Left lung (tissue), 10 donors: ENCODE data around the gene GPR135. TPM values are rescaled to one million over a fixed set of nuclear protein-coding genes. Genes with fewer than 3 reads are reported as not detected.

Source experiments
- ATAC-seq: fragments of 200-7000 bp; cut with Tn5 transposase; one replicate; pipeline ENCODE4 v1.9.1; 2020; ENCODE audit warnings: moderate library complexity
- DNase-seq, 4 donors: peaks; one replicate each; pipeline ENCODE4 v3.0.0-alpha.2; 2013 to 2020
- H3K27ac ChIP-seq, 2 donors: fragments of 200-600 bp; sonication (generic) in 1 of 2; one replicate each; pipeline versions ENCODE4 v1.5.0 to v1.8.0; 2020 to 2021
- H3K27me3 ChIP-seq, 2 donors: fragments of 200-600 bp; sonication (generic) in 1 of 2; one replicate each; pipeline versions ENCODE4 v1.5.0 to v1.8.0; 2020 to 2021
- H3K36me3 ChIP-seq, 2 donors: fragments of 200-600 bp; sonication (generic) in 1 of 2; one replicate each; pipeline versions ENCODE4 v1.5.0 to v1.8.0; 2020 to 2021
- H3K4me1 ChIP-seq, 2 donors: fragments of 200-600 bp; one replicate each; pipeline ENCODE4 v1.8.0; 2021
- H3K4me3 ChIP-seq, 2 donors: fragments of 200-600 bp; sonication (generic) in 1 of 2; one replicate each; pipeline versions ENCODE4 v1.5.0 to v1.8.0; 2020 to 2021; ENCODE audit warnings: mild to moderate bottlenecking in 1 of 2
- H3K9me3 ChIP-seq, 2 donors: fragments of 200-600 bp; sonication (generic) in 1 of 2; one replicate each; pipeline versions ENCODE4 v1.5.0 to v1.8.0; 2020 to 2021
- CTCF ChIP-seq, 2 donors: fragments of 200-600 bp; sonication (generic) in 1 of 2; IDR thresholded peaks; one replicate each; pipeline versions ENCODE4 v1.5.0 to v1.8.0; 2021; ENCODE audit warnings: antibody characterized with exemption in 2 of 2
- intact Hi-C, 2 donors: fragments of 100-400 bp; cut with DNase I; formaldehyde crosslinking; loops; one replicate each; pipeline versions ENCODE4 v1.11.2 to v1.14.2; 2022
- polyA plus RNA-seq, 6 donors: library from polyadenylated mRNA; unstranded; fragments of 120-200 nt; gene quantifications; one replicate each; pipeline ENCODE4 v1.2.1, GENCODE V29; 2013; ENCODE audit not compliant: insufficient read length in 6 of 6
- total RNA-seq, 2 donors: library from RNA; stranded (reverse); fragmentation: NEBNext Ultra II Directional; extraction: Animal tissue kit (Norgen Biotek cat#: 25700); gene quantifications; one replicate each; pipeline ENCODE4 v1.2.1, GENCODE V29; 2021
- donor health status: DM: no; HTN: yes; CAD: no.
- donor health status: DM: no; HTN: no; CAD: no.

GPR135 gene
- total and polyA plus RNA-seq, 8 donors = 1.7 to 6.9 (median 5.7) TPM

DNA sequence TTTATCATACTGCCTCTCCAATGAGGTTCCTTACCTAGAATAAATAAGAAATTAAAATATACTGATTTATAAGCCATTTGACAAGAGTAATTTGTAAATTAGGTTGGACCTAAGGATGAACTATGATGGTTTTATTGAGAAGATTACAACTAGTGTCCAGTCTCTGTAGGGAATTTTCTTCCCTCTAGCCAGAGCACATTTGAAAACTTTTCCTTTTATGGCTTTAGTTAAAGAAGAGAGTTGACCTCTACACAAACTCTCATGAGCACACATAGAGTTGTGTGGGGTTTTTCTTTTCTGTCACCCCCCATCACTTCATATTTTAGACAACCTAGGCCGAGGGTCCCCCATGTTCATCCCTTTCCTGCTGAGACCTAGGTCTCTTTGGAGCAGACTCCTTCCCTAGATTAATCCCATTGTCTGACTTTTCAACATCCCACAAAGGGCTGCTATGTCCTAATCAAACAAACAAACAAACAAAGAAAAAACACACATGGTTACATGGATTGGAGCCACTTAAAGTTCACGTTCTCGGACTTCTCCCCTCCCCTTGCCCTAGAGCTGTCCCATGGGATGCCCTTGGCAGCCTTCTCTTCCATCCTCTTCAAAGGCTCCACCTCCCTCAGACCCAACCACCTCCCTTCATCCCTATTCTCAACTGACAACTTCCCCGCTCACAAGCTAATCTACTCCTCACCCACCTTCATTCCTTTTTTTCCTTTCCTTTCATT is 40.7 kb downstream of the GPR135 start:
- intact Hi-C loops = no loop called here
- no peaks in the 10 kb centered on the region for H3K27me3 ChIP-seq
- peaks cover 0 to 12% of the 10 kb centered on the region in 2 donors for H3K4me1 ChIP-seq
- H3K27ac ChIP-seq = no peak overlapping the region
- no peak for TF ChIP-seq CTCF (IDR thresholded peaks at IDR 0.05)
- no peak for DNase-seq
- no peaks in the 10 kb centered on the region for H3K36me3 ChIP-seq
- ATAC-seq = no peak
- H3K4me3 ChIP-seq = no peak overlapping the region
- no peaks in the 10 kb centered on the region for H3K9me3 ChIP-seq

DNA sequence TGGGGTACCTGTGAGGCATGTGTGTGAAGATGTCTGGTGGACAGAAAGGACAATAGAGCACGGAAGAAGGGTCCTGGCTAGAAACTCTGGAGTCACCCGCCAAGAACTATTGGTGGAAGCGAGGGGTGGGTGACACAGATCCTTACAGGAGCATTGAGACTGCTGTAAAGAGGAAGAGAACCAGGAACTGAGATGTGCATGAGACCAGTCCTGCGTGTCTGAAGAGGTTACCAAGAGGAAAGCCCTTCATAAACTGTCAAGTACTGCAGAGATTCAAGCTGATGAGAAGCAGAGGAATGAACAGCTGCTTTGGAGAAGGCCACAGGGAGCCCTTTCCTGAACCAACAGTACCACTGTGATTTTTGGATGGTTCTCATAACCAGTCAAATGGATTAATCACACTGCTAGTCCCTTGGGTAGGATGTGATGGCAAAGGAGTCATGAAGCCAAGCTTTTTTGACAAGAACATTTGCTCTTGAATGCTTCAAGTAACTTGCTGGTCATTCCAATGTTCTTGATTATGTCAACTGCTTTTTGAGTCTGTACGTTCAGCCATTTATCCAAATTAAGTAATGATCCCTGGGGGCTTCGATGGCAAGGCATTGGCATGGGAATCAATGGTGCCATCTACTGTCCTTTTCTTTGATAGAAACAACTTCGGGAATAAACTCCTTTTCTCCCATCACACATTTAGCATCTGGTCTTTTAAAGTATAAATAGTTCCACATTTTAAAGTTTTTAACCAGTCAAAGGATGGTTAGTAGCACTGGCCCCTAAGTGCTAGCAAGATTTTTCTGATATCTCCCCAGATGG is 42.9 kb downstream of the GPR135 start:
- DNase-seq (no peak), ATAC-seq (no peak)
- Histone ChIP-seq H3K27ac (no peak overlapping the region), H3K36me3 (no peaks in the 10 kb centered on the region), H3K27me3 (no peaks in the 10 kb centered on the region), H3K4me1 (peaks cover 0 to 12% of the 10 kb centered on the region in 2 donors), H3K4me3 (no peak overlapping the region), H3K9me3 (no peaks in the 10 kb centered on the region)
- intact Hi-C loops = no loop called here
- no peak for TF ChIP-seq CTCF (IDR thresholded peaks at IDR 0.05)

DNA sequence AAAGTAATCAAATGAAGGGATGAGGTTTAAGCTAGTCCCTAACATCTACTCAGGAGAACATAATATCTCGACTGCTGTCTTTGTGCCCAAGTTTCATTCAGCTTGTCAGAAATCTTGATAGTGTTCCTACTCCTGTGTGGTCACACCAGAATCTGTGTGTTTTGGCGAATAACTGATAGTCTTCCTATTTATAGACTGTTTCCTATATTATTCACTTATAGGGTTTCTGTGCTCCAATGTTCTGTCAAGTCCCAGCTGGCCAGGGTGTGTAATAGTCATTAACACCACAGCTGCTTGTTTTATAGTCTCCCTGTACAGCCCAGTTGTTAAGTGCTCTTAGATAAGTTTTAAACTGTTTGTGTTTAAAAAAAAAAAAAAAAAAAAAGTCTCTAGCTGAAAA is 45.9 kb downstream of the GPR135 start:
- DNase-seq (peak in 1 of 4 donors; percentile 40), ATAC-seq (no peak)
- H3K27ac ChIP-seq = no peak overlapping the region
- H3K9me3 ChIP-seq = no peaks in the 10 kb centered on the region
- H3K4me3 ChIP-seq = no peak overlapping the region
- H3K36me3 ChIP-seq = no peaks in the 10 kb centered on the region
- no peaks in the 10 kb centered on the region for H3K27me3 ChIP-seq
- intact Hi-C loops = no loop called here
- TF ChIP-seq CTCF (IDR thresholded peaks at IDR 0.05) = no peak
- H3K4me1 ChIP-seq = peaks cover 0 to 4% of the 10 kb centered on the region in 2 donors

- H3K4me1 ChIP-seq = peaks cover 0 to 4% of the 10 kb centered on the region in 2 donors
- intact Hi-C loops = no loop called here
Measured at GRCh38 chr14:59417311-59417710, 47.9 kb downstream of the GPR135 start.

More at GRCh38 chr14:59417311-59417710, 47.9 kb downstream of the GPR135 start:
- no peaks in the 10 kb centered on the region for H3K27me3 ChIP-seq
- no peak for TF ChIP-seq CTCF (IDR thresholded peaks at IDR 0.05)
- DNase-seq (no peak), ATAC-seq (no peak)
- H3K9me3 ChIP-seq = no peaks in the 10 kb centered on the region
- H3K27ac ChIP-seq = no peak overlapping the region
- no peaks in the 10 kb centered on the region for H3K36me3 ChIP-seq
- H3K4me3 ChIP-seq = no peak overlapping the region
